Endothelial cell of umbilical vein (primary cell): Measurements from ENCODE around the gene ST6GALNAC4. TPM values are rescaled to one million over a fixed set of nuclear protein-coding genes. Genes with fewer than 3 reads are reported as not detected.

Source experiments
- BruUV-seq: library from RNA; stranded (reverse); fragments of 400-500 nt; replicated peaks from 2 replicates; lab custom pipeline; 2021; lab: Mats Ljungman, UMichigan
- CTCF ChIA-PET: fragments of 300-600, 350-600 bp; sonication (Branson Sonifier 250); formaldehyde crosslinking; loops from one replicate; lab custom pipeline; 2021; ENCODE audit warnings: antibody characterized with exemption, inconsistent platforms; lab: Charles Lee
- POLR2A ChIA-PET: fragments of 300-600, 350-600 bp; sonication (Branson Sonifier 250); formaldehyde crosslinking; loops from one replicate; lab custom pipeline; 2021; ENCODE audit warnings: antibody characterized with exemption, inconsistent platforms; lab: Charles Lee
- DNase-seq: peaks from one replicate; pipeline ENCODE4 v3.0.0-alpha.2; 2011; ENCODE audit warnings: low read depth, low spot score
- FAIRE-seq: peaks from 2 replicates; lab custom pipeline; 2011; peaks lifted over from hg19 to GRCh38; lab: Jason Lieb, UNC
- H2AFZ ChIP-seq: 2 replicates; pipeline ENCODE4 v1.6.0; 2012; ENCODE audit warnings: low read depth, low read length, control low read depth, inconsistent platforms
- H3K27ac ChIP-seq: 2 replicates; pipeline ENCODE4 v1.5.1; 2011; ENCODE audit warnings: low read depth, mild to moderate bottlenecking, control low read depth, low read length, moderate library complexity; ENCODE audit not compliant: insufficient read depth
- H3K27me3 ChIP-seq, 2 experiments: 2 replicates each; pipeline versions ENCODE4 v1.6.0 to v1.6.1; 2011; ENCODE audit warnings: low read length in 2 of 2, mixed read lengths in 1 of 2; ENCODE audit not compliant: control insufficient read depth in 2 of 2, insufficient read depth in 2 of 2
- H3K36me3 ChIP-seq, 2 experiments: 2 replicates in 1 of 2; 3 replicates in 1 of 2; pipeline ENCODE4 v1.5.1; 2011; ENCODE audit warnings: low read length in 2 of 2, mild to moderate bottlenecking in 1 of 2, moderate library complexity in 1 of 2; ENCODE audit not compliant: control insufficient read depth in 2 of 2, insufficient read depth in 2 of 2; ENCODE audit errors: extremely low read depth in 1 of 2
- H3K4me1 ChIP-seq: 3 replicates; pipeline ENCODE4 v1.5.1; 2011; ENCODE audit warnings: mild to moderate bottlenecking, low read length; ENCODE audit not compliant: control insufficient read depth, insufficient read depth; ENCODE audit errors: extremely low read depth
- H3K4me2 ChIP-seq: 2 replicates; pipeline ENCODE4 v1.6.1; 2011; ENCODE audit warnings: low read length, control low read depth, mixed read lengths; ENCODE audit not compliant: insufficient read depth
- H3K4me3 ChIP-seq, 3 experiments: fragments of 200-600 bp in 1 of 3; sonication (generic), shearing (Covaris generic) in 1 of 3; replicated peaks in 1 of 3; 2 replicates each; pipeline ENCODE4 v1.5.1; 2011 to 2016; ENCODE audit warnings: control low read depth in 3 of 3, low read length in 3 of 3, mild to moderate bottlenecking in 2 of 3, inconsistent platforms in 1 of 3, low read depth in 1 of 3, moderate library complexity in 1 of 3; ENCODE audit not compliant: insufficient read depth in 1 of 3
- H3K79me2 ChIP-seq: 2 replicates; pipeline ENCODE4 v1.6.0; 2012; ENCODE audit warnings: low read length, inconsistent platforms; ENCODE audit not compliant: control insufficient read depth, insufficient read depth
- H3K9ac ChIP-seq: replicated peaks from 2 replicates; pipeline ENCODE3; 2011; ENCODE audit warnings: low read length, control low read depth; ENCODE audit not compliant: insufficient read depth; ENCODE audit errors: extremely low read depth
- H3K9me1 ChIP-seq: replicated peaks from 3 replicates; pipeline ENCODE4 v1.6.0; 2011; ENCODE audit warnings: mild to moderate bottlenecking, low read length; ENCODE audit not compliant: control insufficient read depth, insufficient read depth; ENCODE audit errors: extremely low read depth
- H3K9me3 ChIP-seq: replicated peaks from 2 replicates; pipeline ENCODE4 v1.5.1; 2012; ENCODE audit warnings: low read length, inconsistent platforms; ENCODE audit not compliant: control insufficient read depth, insufficient read depth
- H4K20me1 ChIP-seq: replicated peaks from 2 replicates; pipeline ENCODE3; 2011; ENCODE audit warnings: mild to moderate bottlenecking, low read length; ENCODE audit not compliant: control insufficient read depth, insufficient read depth; ENCODE audit errors: extremely low read depth
- EZH2 ChIP-seq: IDR thresholded peaks from 2 replicates; pipeline ENCODE4 v1.6.1; 2012; ENCODE audit warnings: borderline replicate concordance, low read depth, mild to moderate bottlenecking, moderate library complexity, low read length, inconsistent platforms; ENCODE audit not compliant: severe bottlenecking
- FOS ChIP-seq: IDR thresholded peaks from 2 replicates; pipeline ENCODE4 v1.6.1; 2011; ENCODE audit warnings: mild to moderate bottlenecking, low read length, moderate library complexity, borderline replicate concordance; ENCODE audit not compliant: insufficient read depth
- GATA2 ChIP-seq: IDR thresholded peaks from 2 replicates; pipeline ENCODE4 v1.7.0; 2011; ENCODE audit warnings: low read depth, mild to moderate bottlenecking, moderate library complexity, mixed read lengths, low read length; ENCODE audit not compliant: insufficient read length, insufficient read depth
- JUN ChIP-seq: IDR thresholded peaks from 2 replicates; pipeline ENCODE4 v1.6.1; 2011; ENCODE audit warnings: borderline replicate concordance, low read depth; ENCODE audit not compliant: insufficient read length, insufficient read depth
- MAX ChIP-seq: IDR thresholded peaks from 2 replicates; pipeline ENCODE4 v1.6.1; 2011; ENCODE audit not compliant: insufficient read depth, insufficient read length
- MYC ChIP-seq: IDR thresholded peaks from one replicate; pipeline ENCODE4 v1.6.1; 2011; ENCODE audit warnings: mild to moderate bottlenecking, low read depth, low read length
- POLR2A ChIP-seq: IDR thresholded peaks from 2 replicates; pipeline ENCODE4 v1.6.1; 2012; ENCODE audit warnings: low read depth, mild to moderate bottlenecking, control low read depth, low read length
- POLR2AphosphoS5 ChIP-seq: IDR thresholded peaks from 2 replicates; pipeline ENCODE4 v1.6.1; 2012; ENCODE audit warnings: low read depth, mild to moderate bottlenecking, control low read depth, low read length, moderate library complexity; ENCODE audit not compliant: insufficient read depth
- dilution Hi-C: fragments of 300-500 bp; cut with MboI; formaldehyde crosslinking; loops from one replicate; pipeline ENCODE4 v1.15.0; 2019; ENCODE audit warnings: low sequenced_read_pairs; ENCODE audit not compliant: extremely low pct_ligation_motif_present
- intact Hi-C: fragments of 100-400 bp; cut with micrococcal nuclease; formaldehyde crosslinking; loops from one replicate; pipeline ENCODE4 v1.10.0; 2022
- polyA plus RNA-seq, 4 experiments: library from polyadenylated mRNA; depleted of rRNA in 3 of 4; stranded (reverse) in 3 of 4; unstranded in 1 of 4; fragments of >200 nt; gene quantifications; 2 replicates each; pipeline versions ENCODE4 v1.2.1 to v1.2.3, GENCODE V29; 2011 to 2012; ENCODE audit warnings: missing spikeins in 1 of 4
- total RNA-seq: library from RNA; stranded (reverse); gene quantifications from 2 replicates; pipeline ENCODE4 v1.2.3, GENCODE V29; 2021
- TF ChIP-seq, protein P1 (sequence below), 2 donors: IDR thresholded peaks; 1 replicate in 1 of 2; 2 replicates in 1 of 2; pipeline ENCODE4 v1.5.1; 2011; ENCODE audit warnings: low read length in 2 of 2, mild to moderate bottlenecking in 2 of 2, moderate library complexity in 2 of 2, control low read depth in 1 of 2, inconsistent platforms in 1 of 2, low read depth in 1 of 2; ENCODE audit not compliant: insufficient read depth in 1 of 2; ENCODE audit errors: extremely low read depth in 1 of 2

The ST6GALNAC4 gene
- total and polyA plus RNA-seq, 2 donors (not counting 3 experiments of a cell fraction or from before 2014, with no cell fraction given): 45.9 to 85.3 TPM

- ChIA-PET CTCF (interaction anchor here (0.6 to 6.5 kb wide), 37 partner anchors 9 to 311 kb away, joined by 3 to 203 read pairs (median 6); partner anchors contain the start of genes EEIG1, NAIF1, PIP5KL1 and SLC25A25), POLR2A (interaction anchor here (0.7 kb wide), 1 partner anchor 10 kb away, joined by 3 read pairs; no protein-coding TSS in a partner anchor)
- Histone ChIP-seq H3K4me3 (no peak overlapping the region), H3K27me3 (no peaks in the 10 kb centered on the region), H3K9me3 (no peaks in the 10 kb centered on the region), H2AFZ (no peak overlapping the region), H3K4me2 (no peak overlapping the region), H3K9me1 (no peaks in the 10 kb centered on the region), H4K20me1 (no peaks in the 10 kb centered on the region), H3K27ac (no peak overlapping the region), H3K36me3 (peaks cover 0 to 5% of the 10 kb centered on the region in 2 experiments), H3K79me2 (peaks cover 1% of the 10 kb centered on the region), H3K9ac (no peak overlapping the region), H3K4me1 (peaks cover 6% of the 10 kb centered on the region)
- TF ChIP-seq MYC: no peak
- TF ChIP-seq, protein P1, sequence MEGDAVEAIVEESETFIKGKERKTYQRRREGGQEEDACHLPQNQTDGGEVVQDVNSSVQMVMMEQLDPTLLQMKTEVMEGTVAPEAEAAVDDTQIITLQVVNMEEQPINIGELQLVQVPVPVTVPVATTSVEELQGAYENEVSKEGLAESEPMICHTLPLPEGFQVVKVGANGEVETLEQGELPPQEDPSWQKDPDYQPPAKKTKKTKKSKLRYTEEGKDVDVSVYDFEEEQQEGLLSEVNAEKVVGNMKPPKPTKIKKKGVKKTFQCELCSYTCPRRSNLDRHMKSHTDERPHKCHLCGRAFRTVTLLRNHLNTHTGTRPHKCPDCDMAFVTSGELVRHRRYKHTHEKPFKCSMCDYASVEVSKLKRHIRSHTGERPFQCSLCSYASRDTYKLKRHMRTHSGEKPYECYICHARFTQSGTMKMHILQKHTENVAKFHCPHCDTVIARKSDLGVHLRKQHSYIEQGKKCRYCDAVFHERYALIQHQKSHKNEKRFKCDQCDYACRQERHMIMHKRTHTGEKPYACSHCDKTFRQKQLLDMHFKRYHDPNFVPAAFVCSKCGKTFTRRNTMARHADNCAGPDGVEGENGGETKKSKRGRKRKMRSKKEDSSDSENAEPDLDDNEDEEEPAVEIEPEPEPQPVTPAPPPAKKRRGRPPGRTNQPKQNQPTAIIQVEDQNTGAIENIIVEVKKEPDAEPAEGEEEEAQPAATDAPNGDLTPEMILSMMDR (IDR thresholded peaks at IDR 0.05; ENCODE audit: extremely low read depth in 1 of 2, insufficient read depth in 1 of 2, low read depth in 1 of 2, low read length in 2 of 2): peak; percentile 88
- TF ChIP-seq FOS: no peak
- intact Hi-C loops: loop anchor here (1.0 to 2.0 kb wide), 6 partner anchors 38 to 175 kb away; partner anchors contain the start of gene EEIG1
- peak; percentile 64 for FAIRE-seq
- DNase-seq: peak; percentile 58
- dilution Hi-C loops: no loop called here
- BruUV-seq: no TSS peak
Measured at GRCh38 chr9:127942216-127943010, 25.6 kb upstream of the ST6GALNAC4 start.

GRCh38 chr9:127941961-127942215, 25.0 kb upstream of the ST6GALNAC4 start:
- ChIA-PET POLR2A (interaction anchor here (0.7 kb wide), 1 partner anchor 11 kb away, joined by 3 read pairs; no protein-coding TSS in a partner anchor), CTCF (interaction anchor here (1.0 to 6.5 kb wide), 11 partner anchors 10 to 176 kb away, joined by 3 to 203 read pairs (median 10); partner anchors contain the start of genes EEIG1 and PIP5KL1)
- no peak overlapping the region for H3K9ac ChIP-seq
- no peak overlapping the region for H3K4me3 ChIP-seq
- peaks cover 6% of the 10 kb centered on the region for H3K79me2 ChIP-seq
- no peaks in the 10 kb centered on the region for H3K9me3 ChIP-seq
- FAIRE-seq (no peak), DNase-seq (no peak)
- H3K4me1 ChIP-seq: peaks cover 9% of the 10 kb centered on the region
- peaks cover 0 to 5% of the 10 kb centered on the region in 2 experiments for H3K36me3 ChIP-seq
- no peak overlapping the region for H3K27ac ChIP-seq
- H3K9me1 ChIP-seq: no peaks in the 10 kb centered on the region
- no TSS peak for BruUV-seq
- no peak overlapping the region for H2AFZ ChIP-seq
- H3K4me2 ChIP-seq: no peak overlapping the region
- dilution Hi-C loops (no loop called here), intact Hi-C loops (loop anchor here (2.0 kb wide), 3 partner anchors 39 to 85 kb away; partner anchors contain the start of gene EEIG1)
- H3K27me3 ChIP-seq: no peaks in the 10 kb centered on the region
- no peaks in the 10 kb centered on the region for H4K20me1 ChIP-seq
- TF ChIP-seq POLR2AphosphoS5 (no peak), JUN (no peak), MYC (no peak), GATA2 (no peak), MAX (no peak), POLR2A (no peak), FOS (no peak), EZH2 (no peak)
- TF ChIP-seq, protein P1 (IDR thresholded peaks at IDR 0.05; ENCODE audit: extremely low read depth in 1 of 2, insufficient read depth in 1 of 2, low read depth in 1 of 2, low read length in 2 of 2): no peak
